ENCODE data around the gene GH2.
A peak's percentile ranks its signal among the peaks of the same experiment; 100 is the strongest.

Gene GH2

GRCh38 chr17:63838631-63839171 is 43.0 kb downstream of the GH2 start:
- no peak for DNase-seq

GRCh38 chr17:63837962-63838600 is 43.7 kb downstream of the GH2 start:
- DNase-seq, result no peak

GRCh38 chr17:63837480-63837879 is 44.3 kb downstream of the GH2 start:
- no peak for DNase-seq

GRCh38 chr17:63836811-63837210 is 44.9 kb downstream of the GH2 start:
- DNase-seq, result no peak

GRCh38 chr17:63835167-63835720 is 46.5 kb downstream of the GH2 start:
- DNase-seq, result no peak

GRCh38 chr17:63834431-63835166 is 47.1 kb downstream of the GH2 start:
- peak; percentile 72 for DNase-seq

GRCh38 chr17:63833741-63834373 is 47.9 kb downstream of the GH2 start:
- DNase-seq, result no peak

- DNase-seq, result no peak
These were observed 48.6 kb downstream of the GH2 start for GRCh38 chr17:63833026-63833740.

- no peak for DNase-seq
These were observed 49.3 kb downstream of the GH2 start for GRCh38 chr17:63832455-63832854.

- DNase-seq, result no peak
These were observed 49.7 kb downstream of the GH2 start for GRCh38 chr17:63832014-63832413.

- DNase-seq, result no peak
These were observed 50.2 kb downstream of the GH2 start for GRCh38 chr17:63831505-63831904.

GRCh38 chr17:63830904-63831491 is 50.7 kb downstream of the GH2 start:
- no peak for DNase-seq

- no peak for DNase-seq
These were observed 51.5 kb downstream of the GH2 start for GRCh38 chr17:63830278-63830677.

All from GDM1 (cell line).